Lower leg skin (tissue), 4 donors: ENCODE data around the gene KCNMB2. TPM values are rescaled to one million over a fixed set of nuclear protein-coding genes. Genes with fewer than 3 reads are reported as not detected.

Source experiments
- DNase-seq, 2 donors: peaks; one replicate each; pipeline ENCODE4 v3.0.0-alpha.2; 2019; ENCODE audit warnings: low spot score in 2 of 2
- H3K4me3 ChIP-seq: fragments of 200-600 bp; sonication (generic); 2 replicates; pipeline ENCODE4 v1.5.1; 2017; ENCODE audit warnings: mild to moderate bottlenecking, low read depth; ENCODE audit not compliant: poor library complexity, severe bottlenecking
- POLR2A ChIP-seq, 2 donors: fragments of 450-650 bp; IDR thresholded peaks; one replicate each; pipeline ENCODE4 v1.6.1; 2016 to 2017; ENCODE audit warnings: antibody characterized with exemption in 2 of 2, mild to moderate bottlenecking in 1 of 2, moderate library complexity in 1 of 2
- WGBS, 2 donors: methylation state at CpG; one replicate each; pipeline ENCODE4 v1.1.5; 2018; 5-methylcytosine and 5-hydroxymethylcytosine counted together
- intact Hi-C: fragments of 100-400 bp; cut with DNase I; formaldehyde crosslinking; loops from one replicate; pipeline ENCODE4 v1.15.0; 2023; ENCODE audit warnings: low total_unique reads
- total RNA-seq, 4 donors: library from RNA; depleted of rRNA; stranded (reverse); fragments of >200 nt; gene quantifications; one replicate each; pipeline ENCODE4 v1.1.0, GENCODE V29; 2016
- TF ChIP-seq, protein P1 (sequence below), 3 donors: fragments of 450-650 bp; IDR thresholded peaks; one replicate each; pipeline ENCODE4 v1.5.1; 2016; ENCODE audit warnings: antibody characterized with exemption in 3 of 3, mild to moderate bottlenecking in 3 of 3, moderate library complexity in 2 of 3

Gene KCNMB2
- total RNA-seq, 4 donors from 2014 or later: not detected

DNA sequence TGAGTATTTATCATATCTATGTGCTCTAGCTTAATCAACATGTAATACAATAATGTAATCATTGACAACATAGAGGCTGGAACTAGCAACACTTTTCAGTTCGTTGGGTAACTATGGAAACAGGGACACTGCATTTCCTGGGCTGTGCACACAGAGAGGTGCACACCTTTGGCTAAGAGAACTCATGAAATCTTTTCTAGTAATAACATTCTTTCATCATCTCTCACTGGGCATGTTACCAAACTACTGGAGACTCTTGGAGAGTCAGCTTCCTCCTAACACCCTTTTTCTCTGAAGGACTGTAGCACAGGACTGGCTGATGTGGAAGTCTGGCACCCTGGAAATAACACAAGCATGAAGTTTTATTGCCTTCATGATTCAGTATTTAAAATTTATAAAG, 135.6 kb downstream of the KCNMB2 start:
- intact Hi-C loops: no loop called here
- no peak overlapping the region for H3K4me3 ChIP-seq
- no peak for DNase-seq
- TF ChIP-seq POLR2A (IDR thresholded peaks at IDR 0.05): no peak
- TF ChIP-seq, protein P1, sequence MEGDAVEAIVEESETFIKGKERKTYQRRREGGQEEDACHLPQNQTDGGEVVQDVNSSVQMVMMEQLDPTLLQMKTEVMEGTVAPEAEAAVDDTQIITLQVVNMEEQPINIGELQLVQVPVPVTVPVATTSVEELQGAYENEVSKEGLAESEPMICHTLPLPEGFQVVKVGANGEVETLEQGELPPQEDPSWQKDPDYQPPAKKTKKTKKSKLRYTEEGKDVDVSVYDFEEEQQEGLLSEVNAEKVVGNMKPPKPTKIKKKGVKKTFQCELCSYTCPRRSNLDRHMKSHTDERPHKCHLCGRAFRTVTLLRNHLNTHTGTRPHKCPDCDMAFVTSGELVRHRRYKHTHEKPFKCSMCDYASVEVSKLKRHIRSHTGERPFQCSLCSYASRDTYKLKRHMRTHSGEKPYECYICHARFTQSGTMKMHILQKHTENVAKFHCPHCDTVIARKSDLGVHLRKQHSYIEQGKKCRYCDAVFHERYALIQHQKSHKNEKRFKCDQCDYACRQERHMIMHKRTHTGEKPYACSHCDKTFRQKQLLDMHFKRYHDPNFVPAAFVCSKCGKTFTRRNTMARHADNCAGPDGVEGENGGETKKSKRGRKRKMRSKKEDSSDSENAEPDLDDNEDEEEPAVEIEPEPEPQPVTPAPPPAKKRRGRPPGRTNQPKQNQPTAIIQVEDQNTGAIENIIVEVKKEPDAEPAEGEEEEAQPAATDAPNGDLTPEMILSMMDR (IDR thresholded peaks at IDR 0.05): no peak
- WGBS, 2 donors: 15% methylated on average over 1 of the region's 1 CpG

DNA sequence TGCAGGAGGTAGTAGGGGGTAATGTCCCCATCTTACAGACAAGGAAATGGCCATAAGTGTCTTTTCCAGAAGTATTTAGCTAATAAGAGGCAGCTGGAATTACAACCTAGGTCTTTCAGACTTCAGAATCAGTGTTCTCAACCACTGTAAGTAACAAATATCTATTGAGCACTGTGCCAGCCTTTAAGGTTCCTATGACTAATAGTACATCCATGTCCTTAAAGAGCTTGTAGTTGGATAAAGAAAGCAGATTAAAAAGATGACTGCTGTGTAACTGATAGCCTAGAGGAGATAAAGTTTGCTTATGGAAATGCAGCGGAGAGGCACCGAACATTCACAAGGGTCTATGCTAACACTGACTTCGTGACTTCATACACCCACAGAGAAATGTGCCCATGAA, 136.0 kb downstream of the KCNMB2 start:
- 72 to 79% methylated on average over 3 of the region's 3 CpGs for WGBS, 2 donors
- intact Hi-C loops: no loop called here
- no peak overlapping the region for H3K4me3 ChIP-seq
- DNase-seq: no peak
- TF ChIP-seq, protein P1 (IDR thresholded peaks at IDR 0.05): no peak
- no peak for TF ChIP-seq POLR2A (IDR thresholded peaks at IDR 0.05)

DNA sequence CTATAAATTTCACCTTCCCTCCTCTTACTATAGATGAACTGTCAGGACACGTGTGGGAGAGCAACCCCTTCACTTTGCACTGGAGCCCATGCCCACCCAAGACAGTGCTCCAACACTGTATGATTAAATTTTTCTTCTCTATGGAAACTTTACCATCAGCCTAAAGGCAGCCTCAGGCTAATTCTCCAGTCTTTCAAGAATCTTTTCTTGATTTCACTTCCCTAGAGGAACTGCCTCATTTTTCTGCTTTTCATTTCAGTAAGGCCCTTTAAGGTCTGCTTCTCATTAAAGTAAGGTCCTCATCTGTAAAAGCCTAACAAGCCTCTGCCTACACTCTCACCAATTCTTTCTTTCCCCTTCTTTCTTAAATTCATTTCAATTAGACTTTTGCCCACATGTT, 137.3 kb downstream of the KCNMB2 start:
- TF ChIP-seq, protein P1 (IDR thresholded peaks at IDR 0.05): no peak
- no peak for TF ChIP-seq POLR2A (IDR thresholded peaks at IDR 0.05)
- 84 to 88% methylated on average over 1 of the region's 1 CpG for WGBS, 2 donors
- H3K4me3 ChIP-seq: no peak overlapping the region
- intact Hi-C loops: no loop called here
- DNase-seq: no peak

DNA sequence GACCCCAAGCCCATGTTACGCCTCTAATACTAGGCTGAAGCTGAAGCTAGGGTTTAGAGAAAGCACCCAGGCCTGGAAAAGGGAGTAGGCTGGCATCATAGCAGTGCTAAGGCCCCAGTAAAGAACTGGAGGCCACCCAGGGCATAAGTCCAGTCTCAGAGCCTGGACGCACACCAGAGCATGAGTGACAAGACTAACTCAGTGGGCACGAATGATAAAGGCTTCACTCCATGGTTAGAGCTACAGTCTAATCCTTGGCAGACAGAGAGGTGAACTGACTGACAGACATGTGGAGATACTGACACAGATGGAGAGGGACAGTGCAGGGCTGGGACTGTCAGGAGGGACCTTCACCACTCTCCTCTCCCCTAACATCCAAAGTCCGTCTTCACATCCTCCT, 139.8 kb downstream of the KCNMB2 start:
- TF ChIP-seq, protein P1 (IDR thresholded peaks at IDR 0.05): no peak
- TF ChIP-seq POLR2A (IDR thresholded peaks at IDR 0.05): no peak
- intact Hi-C loops: no loop called here
- no peak for DNase-seq
- H3K4me3 ChIP-seq: no peak overlapping the region
- 94 to 95% methylated on average over 4 of the region's 4 CpGs for WGBS, 2 donors

DNA sequence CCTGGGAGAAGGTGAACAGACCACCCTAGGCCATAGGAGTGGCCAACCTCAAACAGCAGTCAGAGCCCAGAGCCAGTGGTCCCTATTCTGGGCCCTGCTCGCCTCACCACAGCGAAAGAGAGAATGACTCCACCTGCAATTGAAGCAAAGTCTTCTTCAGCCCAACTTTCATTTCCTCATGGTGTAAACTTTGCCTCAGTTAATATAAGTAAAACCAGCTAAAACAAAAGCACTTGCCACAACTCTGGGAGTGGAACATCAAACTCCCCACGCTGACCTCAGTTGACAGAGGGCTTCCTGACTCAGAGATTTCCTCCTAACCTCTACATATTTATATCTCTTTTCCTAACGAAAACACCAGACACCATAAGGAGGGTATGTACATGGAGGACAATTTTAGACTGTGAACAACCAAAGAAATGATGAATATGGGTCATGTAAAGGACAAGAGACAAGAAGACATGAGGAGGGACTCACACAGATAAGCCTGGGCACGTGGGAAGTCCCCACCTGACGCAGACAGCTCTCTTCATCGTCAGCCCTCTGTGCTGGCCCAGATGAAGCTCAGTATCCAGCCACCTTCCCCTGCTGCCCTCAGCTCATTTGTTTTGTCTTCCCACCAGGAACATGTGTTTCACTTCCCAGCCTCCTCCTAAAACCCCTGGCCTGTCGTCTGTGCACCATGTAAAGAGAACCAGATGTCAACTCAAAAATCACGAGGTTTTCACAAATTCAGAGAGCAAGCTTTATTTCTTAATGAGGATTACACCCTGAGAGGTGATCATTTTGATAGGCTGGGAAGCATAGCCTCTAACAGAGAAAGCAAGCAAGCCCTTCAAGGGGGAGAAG, 140.9 kb downstream of the KCNMB2 start:
- 74 to 76% methylated on average over 9 of the region's 9 CpGs for WGBS, 2 donors
- no peak overlapping the region for H3K4me3 ChIP-seq
- no peak for DNase-seq
- TF ChIP-seq, protein P1 (IDR thresholded peaks at IDR 0.05): no peak
- no peak for TF ChIP-seq POLR2A (IDR thresholded peaks at IDR 0.05)
- intact Hi-C loops: no loop called here

DNA sequence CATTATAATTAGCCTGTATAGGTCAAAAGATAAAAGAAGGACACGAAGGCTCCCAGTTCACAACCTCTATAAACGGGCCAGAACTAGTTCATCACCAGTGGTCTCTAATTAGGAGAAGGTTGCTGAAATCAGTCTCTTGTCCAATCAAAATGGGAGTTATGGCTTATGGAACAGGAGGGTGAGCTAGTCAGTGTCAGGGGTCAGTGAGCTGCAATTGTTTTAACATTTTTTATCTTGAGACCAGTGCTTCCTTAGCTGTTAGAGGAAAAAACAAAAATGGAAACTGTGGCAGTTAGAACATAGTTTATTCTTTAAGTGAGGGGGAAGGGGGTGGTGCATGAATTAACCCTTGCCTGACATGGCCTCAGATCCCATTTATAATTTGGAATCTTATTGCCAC, 141.7 kb downstream of the KCNMB2 start:
- H3K4me3 ChIP-seq: no peak overlapping the region
- intact Hi-C loops: no loop called here
- TF ChIP-seq, protein P1 (IDR thresholded peaks at IDR 0.05): no peak
- no peak for TF ChIP-seq POLR2A (IDR thresholded peaks at IDR 0.05)
- 76 to 78% methylated on average over 2 of the region's 2 CpGs for WGBS, 2 donors
- no peak for DNase-seq
